GM19043 (cell line): ENCODE measurements around the gene DEF6.

Experiments
- ATAC-seq: cut with Tn5 transposase; IDR thresholded peaks from one replicate; pipeline ENCODE4 v1.9.1; 2021; ENCODE audit warnings: low read depth; ENCODE audit not compliant: unreplicated experiment

DEF6 gene

GRCh38 chr6:35297601-35298481, at the start of gene DEF6:
TSS of gene DEF6 (plus strand) at chr6:35297818. CDS start at chr6:35297857, 39 bp downstream.
- peak; percentile 77 for ATAC-seq

DNA sequence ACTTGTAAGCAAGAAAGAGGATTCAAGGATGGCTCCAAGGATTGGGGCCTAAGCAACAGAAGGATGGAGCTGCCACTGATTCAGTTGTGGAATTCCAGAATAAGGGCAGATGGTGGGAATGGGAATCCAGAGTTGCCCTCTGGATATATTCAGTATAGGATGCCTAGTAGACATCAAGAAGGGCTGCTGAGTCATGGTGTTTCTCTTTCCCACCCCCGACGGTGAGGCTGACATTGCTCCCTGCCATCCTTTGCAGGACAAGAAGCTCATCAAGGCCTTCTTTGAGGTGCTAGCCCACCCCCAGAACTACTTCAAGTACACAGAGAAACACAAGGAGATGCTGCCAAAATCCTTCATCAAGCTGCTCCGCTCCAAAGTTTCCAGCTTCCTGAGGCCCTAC, 49.3 kb upstream of the DEF6 start:
- no peak for ATAC-seq

DNA sequence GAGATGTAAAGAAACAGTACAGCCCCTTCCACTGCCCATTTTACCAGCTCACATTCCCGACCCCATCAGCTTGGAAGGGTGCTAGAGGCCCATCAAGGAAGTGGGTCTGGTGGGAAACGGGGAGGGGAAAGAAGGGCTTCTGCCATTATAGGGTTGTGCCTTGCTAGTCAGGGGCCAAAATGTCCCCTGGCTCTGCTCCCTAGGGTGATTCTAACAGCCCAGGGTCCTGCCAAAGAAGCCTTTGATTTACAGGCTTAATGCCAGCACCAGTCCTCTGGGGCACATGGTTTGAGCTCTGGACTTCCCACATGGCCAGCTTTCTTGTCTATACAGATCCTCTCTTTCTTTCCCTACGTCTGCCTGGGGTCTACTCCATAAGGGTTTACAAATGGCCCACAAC, 48.7 kb upstream of the DEF6 start:
- ATAC-seq = no peak

DNA sequence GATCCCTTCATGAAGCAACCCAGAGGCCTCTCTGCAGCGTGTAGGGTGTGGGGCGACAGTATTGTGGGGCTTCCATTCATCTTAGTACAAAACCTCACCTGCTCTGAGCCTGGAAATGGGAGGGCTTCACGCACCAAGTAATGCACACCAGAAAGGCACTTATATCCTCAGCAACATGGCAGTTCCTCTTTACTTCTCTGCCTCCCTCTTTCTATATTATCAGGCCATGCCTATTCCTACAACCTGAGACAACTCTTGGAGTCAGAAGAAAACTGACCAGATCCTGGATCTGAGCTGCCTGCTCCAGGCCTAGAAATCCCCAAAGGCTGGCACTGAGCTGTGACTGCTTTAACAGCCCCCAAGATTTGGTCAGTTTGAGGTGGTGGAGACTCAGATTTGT, 45.7 kb upstream of the DEF6 start:
- ATAC-seq = no peak

- no peak for ATAC-seq
These were observed 44.4 kb upstream of the DEF6 start for GRCh38 chr6:35253249-35253648.

DNA sequence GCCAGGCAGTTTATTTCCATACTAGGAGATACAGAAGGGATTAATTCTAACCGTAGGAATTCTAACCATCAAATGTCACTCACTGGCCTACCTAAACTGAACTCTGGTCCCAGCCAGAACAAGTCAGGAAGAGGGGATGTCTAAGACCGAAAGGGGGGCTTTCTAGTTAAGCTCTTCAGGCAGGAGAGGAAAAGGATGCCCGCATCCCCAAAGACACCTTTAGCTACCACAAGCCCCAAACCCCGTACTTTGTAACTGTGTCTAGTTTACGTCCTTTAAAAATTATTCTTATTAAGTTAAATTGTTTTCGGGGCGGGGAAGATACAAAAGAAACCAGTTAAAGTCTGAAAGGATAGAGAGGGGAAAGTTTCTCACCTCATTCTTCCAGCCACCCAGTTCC, 39.3 kb upstream of the DEF6 start:
- no peak for ATAC-seq

GRCh38 chr6:35258858-35259193, 38.8 kb upstream of the DEF6 start:
- ATAC-seq = peak; percentile 9

- ATAC-seq = peak; percentile 84
These were observed 38.2 kb upstream of the DEF6 start, which contains the start of gene ZNF76 for GRCh38 chr6:35259194-35259947. TSS of gene ZNF76 (plus strand) at chr6:35259735. CDS start at chr6:35281152, 21,417 bp downstream.

- ATAC-seq = peak; percentile 31
These were observed 37.5 kb upstream of the DEF6 start for GRCh38 chr6:35259948-35260590.

- no peak for ATAC-seq
These were observed 36.7 kb upstream of the DEF6 start for GRCh38 chr6:35260591-35261570.

- ATAC-seq = no peak
These were observed 35.0 kb upstream of the DEF6 start for GRCh38 chr6:35262596-35262995.

DNA sequence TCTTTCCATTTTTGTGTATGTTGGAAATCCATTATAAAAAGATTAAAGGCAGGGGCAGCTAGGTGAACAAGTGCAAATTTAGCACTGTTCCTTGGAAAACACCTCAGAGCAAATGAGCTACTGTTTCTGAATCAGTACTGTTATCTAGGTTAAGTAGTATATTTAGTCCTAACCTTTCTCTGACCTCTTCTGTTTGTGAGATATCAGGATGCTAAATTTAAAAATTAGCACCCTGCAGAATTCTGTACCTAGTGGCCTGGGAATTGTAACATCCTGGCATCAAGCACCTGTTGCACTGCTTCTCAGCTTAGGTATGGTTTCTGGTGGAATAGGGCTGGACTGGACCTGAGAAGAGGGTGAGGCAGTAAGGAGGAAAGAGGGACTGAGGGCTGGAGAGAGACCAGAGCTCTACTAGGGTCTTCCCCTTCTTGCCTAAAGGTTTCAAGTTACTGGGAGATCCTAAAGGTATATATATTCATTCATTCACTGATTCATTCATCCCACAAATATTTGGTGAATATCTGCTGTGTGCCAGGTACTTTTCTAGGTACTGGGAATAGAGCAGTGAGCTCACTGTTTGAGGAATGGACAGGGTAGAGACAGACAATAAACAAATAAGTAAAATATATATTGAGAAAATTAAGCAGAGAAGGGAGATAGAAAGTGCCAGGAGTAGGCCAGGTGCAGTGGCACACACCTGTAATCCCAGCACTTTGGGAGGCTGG, 32.9 kb upstream of the DEF6 start:
- ATAC-seq = no peak

DNA sequence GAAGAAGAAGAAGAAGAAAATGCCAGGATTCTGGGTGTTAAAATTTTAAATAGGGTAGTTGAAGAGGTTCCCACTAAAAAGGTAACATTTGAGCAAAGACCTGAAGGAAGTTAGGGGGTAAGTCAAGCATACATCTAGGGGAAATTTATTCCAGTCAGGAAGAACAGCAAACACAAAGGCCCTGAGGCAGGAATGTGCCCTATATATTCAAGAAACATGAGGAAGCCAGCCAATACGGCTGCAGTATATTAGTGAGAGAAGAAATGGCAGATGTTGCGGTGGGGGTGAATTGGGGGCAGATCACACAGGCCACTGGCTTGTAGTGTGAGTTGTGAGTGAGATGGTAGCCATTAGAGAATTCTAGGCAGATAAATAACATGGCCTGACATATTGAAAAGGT, 32.1 kb upstream of the DEF6 start:
- no peak for ATAC-seq

- no peak for ATAC-seq
These were observed 30.2 kb upstream of the DEF6 start for GRCh38 chr6:35267446-35267845.

- ATAC-seq = no peak
These were observed 29.7 kb upstream of the DEF6 start for GRCh38 chr6:35267897-35268296.

GRCh38 chr6:35272005-35272404, 25.6 kb upstream of the DEF6 start:
- no peak for ATAC-seq

- no peak for ATAC-seq
These were observed 23.6 kb upstream of the DEF6 start for GRCh38 chr6:35273822-35274559.

GRCh38 chr6:35275744-35276260, 21.8 kb upstream of the DEF6 start:
- no peak for ATAC-seq

- ATAC-seq = no peak
These were observed 18.9 kb upstream of the DEF6 start for GRCh38 chr6:35278708-35279107.
